WI38 (cell line): ENCODE results near the gene GAS2.

Source experiments
- H3K4me3 ChIP-seq: 2 replicates; pipeline ENCODE4 v1.5.1; 2011; ENCODE audit warnings: low read depth, mild to moderate bottlenecking, control low read depth, low read length
- TF ChIP-seq, protein P1 (sequence below): IDR thresholded peaks from 2 replicates; pipeline ENCODE4 v1.5.1; 2012; ENCODE audit warnings: low read depth, mild to moderate bottlenecking, control low read depth, low read length

The GAS2 gene

DNA sequence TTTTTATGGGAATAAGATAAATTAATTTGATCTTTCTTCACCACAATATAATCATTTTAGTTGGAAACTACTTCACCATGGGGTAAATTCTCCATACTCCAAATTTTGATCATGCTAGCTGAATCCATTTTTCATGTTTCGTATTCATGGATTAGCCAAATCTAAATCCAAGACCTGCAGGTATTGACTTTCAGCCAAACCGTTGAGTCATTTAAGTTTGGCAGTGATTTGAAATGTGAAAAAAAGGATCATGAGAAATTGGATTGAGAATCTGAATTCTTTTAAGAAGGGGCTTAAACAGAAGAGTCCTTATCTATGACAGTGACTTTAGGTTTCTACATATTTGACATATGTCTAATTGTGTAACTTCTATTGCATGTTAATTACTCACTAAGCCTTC lies 5.3 kb downstream of the GAS2 start:
- TF ChIP-seq, protein P1, sequence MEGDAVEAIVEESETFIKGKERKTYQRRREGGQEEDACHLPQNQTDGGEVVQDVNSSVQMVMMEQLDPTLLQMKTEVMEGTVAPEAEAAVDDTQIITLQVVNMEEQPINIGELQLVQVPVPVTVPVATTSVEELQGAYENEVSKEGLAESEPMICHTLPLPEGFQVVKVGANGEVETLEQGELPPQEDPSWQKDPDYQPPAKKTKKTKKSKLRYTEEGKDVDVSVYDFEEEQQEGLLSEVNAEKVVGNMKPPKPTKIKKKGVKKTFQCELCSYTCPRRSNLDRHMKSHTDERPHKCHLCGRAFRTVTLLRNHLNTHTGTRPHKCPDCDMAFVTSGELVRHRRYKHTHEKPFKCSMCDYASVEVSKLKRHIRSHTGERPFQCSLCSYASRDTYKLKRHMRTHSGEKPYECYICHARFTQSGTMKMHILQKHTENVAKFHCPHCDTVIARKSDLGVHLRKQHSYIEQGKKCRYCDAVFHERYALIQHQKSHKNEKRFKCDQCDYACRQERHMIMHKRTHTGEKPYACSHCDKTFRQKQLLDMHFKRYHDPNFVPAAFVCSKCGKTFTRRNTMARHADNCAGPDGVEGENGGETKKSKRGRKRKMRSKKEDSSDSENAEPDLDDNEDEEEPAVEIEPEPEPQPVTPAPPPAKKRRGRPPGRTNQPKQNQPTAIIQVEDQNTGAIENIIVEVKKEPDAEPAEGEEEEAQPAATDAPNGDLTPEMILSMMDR, result no peak
- H3K4me3 ChIP-seq, result no peak overlapping the region

DNA sequence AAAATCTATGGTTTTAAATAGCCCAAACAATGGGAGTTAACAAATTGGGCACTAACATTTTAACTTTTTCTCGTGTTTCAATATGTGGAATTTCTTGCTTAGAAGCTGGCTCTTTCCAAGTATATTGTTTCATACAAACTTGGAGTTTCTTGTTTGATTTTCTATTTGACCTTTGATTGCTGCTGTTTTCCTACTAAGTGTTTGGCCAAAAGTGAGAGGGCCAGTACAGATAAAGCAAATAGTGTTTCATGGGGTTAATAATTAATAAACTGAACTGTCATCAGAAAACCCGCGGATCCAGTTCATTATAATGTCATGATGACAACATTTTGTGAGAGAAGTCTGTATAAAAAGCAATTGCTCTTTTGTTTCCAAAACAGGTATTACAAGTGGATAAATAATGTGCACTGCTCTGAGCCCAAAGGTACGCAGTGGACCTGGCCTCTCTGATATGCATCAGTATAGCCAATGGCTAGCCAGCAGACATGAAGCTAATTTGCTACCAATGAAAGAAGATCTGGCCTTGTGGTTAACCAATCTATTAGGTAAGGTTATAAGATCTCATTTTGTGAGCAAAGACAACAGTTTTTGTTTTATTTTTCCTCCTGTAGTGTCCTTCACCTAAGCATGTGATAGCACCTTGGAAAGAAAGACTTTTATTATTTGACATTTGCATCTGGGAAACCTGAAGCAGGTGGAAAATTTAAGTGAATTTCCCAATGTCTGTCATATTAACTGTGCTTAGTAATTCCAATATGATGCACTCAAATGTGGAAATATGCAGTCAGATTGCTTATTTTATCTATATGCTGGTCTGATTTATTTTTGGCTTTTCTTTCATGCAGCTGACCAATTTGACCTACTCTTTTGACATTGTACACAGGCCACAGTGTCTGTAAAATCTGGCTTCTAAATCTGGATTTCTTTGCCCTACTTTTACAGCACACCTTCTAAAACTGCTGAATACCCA lies 8.3 kb downstream of the GAS2 start:
- TF ChIP-seq, protein P1, result no peak
- no peak overlapping the region for H3K4me3 ChIP-seq

DNA sequence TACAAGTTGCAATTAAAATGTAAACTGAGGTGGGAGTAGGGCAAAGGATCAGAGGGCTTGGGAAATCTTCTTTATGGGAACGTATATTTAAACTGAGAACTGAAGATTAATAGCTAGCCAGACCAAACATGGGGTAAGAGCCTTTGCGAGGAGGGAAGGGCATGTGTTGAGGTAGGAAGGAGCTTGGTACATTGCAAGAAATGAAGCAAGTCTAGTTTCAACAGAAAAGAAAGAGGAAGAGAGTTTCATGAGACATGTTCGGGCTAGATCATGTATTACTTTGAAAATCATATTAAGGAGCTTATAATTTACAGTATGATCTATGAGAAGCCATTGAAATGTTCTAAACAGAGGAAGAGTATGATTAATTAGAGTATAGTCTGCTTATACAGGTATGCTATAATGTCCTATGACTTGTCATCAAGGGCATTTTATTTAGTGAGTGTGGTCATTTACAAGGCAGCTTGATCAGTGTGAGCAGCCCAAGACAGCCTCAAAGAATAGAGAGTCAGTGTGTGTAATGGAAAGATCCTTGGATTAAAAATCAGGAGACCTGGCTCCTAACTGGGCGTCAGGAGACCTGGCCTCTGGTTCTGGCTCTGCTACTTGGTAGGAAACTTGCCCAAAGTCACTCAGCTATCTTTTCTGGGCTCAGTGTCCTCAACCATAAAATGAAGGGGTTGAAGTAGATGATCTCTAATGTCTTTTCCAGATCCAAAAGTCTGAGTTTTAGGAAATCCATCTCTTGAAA lies 10.9 kb downstream of the GAS2 start:
- no peak overlapping the region for H3K4me3 ChIP-seq
- TF ChIP-seq, protein P1, result no peak

DNA sequence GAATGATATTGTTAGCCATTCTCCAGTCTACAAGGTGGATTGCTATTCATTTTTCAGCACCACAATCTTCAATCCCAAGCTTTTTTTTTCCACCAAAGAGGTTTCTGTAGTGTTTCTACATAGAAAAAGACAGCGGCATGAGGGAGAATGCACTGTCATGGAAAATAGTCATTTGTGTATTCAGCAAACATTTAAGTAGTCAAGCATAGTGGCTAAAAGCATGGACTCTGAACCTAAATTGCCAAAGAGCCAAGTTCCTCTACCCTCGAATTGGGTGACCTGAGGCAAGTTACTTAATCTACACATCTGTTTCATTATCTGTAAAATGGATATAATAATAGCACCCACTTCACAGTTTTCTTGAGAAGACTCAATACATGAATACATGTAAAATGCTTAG lies 14.2 kb downstream of the GAS2 start:
- TF ChIP-seq, protein P1, result no peak
- no peak overlapping the region for H3K4me3 ChIP-seq

DNA sequence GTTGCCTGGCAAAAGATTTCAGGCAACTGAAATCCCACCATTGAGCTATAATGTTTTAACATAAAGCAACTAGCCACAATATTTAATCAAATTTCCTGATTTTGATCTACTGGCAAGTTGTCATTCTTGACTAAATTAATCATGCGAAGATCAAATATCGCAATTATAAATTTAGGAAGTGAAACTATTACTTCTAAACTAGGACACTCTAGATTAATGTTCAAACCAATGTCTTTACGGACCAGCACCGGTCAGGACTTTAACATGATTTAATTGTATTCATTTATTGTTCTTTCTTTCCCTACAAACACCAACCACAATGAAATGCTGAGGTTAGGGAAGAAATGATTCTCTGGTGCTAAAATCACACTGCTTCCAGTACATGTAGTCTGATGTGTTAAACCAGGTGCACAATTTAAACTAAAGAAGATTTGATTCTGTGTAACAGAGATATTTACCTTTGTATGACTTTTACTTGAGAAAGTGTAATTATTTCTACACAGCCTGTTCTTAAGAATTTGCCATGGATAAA lies 14.9 kb downstream of the GAS2 start:
- TF ChIP-seq, protein P1, result no peak
- H3K4me3 ChIP-seq, result no peak overlapping the region

DNA sequence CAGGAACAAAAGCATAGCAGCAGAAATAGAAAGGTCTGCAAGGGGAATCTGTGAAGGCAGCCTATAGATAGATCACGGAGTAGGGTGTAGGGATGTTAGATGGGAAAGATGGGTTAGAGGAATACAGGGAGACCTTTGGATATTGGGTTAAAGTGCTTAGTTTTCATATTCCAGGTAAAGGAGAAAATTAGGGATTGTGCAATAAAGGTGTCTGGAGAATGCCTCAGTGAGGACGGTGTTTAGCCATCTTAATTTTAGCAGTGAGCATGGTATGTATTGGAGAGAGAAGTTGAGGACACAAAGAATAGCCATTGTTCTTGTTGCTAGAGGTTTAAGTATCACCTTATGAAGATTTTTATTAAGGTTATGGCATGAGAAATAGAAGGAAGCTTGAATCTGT lies 17.7 kb downstream of the GAS2 start:
- H3K4me3 ChIP-seq, result no peak overlapping the region
- TF ChIP-seq, protein P1, result no peak
